OCI-LY7 (cell line): ENCODE data around the gene NIM1K.

ENCODE experiments used
- EZH2phosphoT487 ChIP-seq: fragments of 200-600 bp; sonication (generic); IDR thresholded peaks from 2 replicates; pipeline ENCODE4 v1.6.1; 2018; ENCODE audit warnings: low read depth, borderline replicate concordance, mild to moderate bottlenecking, mixed run types, antibody characterized with exemption, low read length, moderate library complexity, mixed read lengths
- TF ChIP-seq, protein P1 (sequence below): fragments of 200-600 bp; sonication (generic); conservative IDR thresholded peaks from 2 replicates; pipeline ENCODE4 v1.5.1; 2014; ENCODE audit warnings: mild to moderate bottlenecking, antibody characterized with exemption, low read length, moderate library complexity, mixed read lengths

GRCh38 chr5:43312699-43313034, 120.6 kb downstream of the NIM1K start:
- TF ChIP-seq, protein P1, sequence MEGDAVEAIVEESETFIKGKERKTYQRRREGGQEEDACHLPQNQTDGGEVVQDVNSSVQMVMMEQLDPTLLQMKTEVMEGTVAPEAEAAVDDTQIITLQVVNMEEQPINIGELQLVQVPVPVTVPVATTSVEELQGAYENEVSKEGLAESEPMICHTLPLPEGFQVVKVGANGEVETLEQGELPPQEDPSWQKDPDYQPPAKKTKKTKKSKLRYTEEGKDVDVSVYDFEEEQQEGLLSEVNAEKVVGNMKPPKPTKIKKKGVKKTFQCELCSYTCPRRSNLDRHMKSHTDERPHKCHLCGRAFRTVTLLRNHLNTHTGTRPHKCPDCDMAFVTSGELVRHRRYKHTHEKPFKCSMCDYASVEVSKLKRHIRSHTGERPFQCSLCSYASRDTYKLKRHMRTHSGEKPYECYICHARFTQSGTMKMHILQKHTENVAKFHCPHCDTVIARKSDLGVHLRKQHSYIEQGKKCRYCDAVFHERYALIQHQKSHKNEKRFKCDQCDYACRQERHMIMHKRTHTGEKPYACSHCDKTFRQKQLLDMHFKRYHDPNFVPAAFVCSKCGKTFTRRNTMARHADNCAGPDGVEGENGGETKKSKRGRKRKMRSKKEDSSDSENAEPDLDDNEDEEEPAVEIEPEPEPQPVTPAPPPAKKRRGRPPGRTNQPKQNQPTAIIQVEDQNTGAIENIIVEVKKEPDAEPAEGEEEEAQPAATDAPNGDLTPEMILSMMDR = no peak
- TF ChIP-seq EZH2phosphoT487 = no peak
